ENCODE data around the gene UPP2. TPM values are rescaled to one million over a fixed set of nuclear protein-coding genes. Genes with fewer than 3 reads are reported as not detected.

UPP2 gene
- total RNA-seq, 1 experiment from 2014 or later, result not detected

DNA sequence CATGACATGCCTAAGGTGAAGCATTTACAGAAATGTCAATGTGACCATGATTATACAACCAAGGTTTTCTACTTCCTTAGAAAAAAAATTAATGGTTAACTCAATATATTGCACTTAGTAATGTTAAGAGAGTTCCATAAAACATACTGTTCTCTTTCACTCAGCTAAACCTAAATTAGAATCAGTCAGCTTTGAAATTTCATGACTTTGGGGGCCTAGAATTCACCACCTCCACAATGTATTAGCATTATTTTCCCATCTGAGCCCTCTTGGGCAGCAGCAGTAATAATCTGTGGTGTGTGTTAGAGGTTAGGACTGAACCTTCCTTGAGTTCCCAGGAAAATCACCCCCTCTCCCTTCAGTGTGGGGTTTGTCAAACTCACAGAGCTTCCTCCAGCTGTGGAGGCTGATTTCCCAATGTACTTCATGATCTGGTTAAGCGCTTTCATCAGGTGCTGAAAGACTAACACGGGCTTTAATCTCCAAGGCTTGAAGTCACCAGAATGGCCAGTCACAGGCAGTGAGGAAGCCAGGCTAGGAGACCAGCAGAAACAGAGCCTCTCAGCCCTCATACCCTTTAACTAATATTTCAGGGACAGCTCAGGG, 7.1 kb upstream of the UPP2 start:
- no peaks in the 10 kb centered on the region for H3K9me3 ChIP-seq (ENCODE audit: low read depth, low read length, poor library complexity, severe bottlenecking)
- TF ChIP-seq, protein P1, sequence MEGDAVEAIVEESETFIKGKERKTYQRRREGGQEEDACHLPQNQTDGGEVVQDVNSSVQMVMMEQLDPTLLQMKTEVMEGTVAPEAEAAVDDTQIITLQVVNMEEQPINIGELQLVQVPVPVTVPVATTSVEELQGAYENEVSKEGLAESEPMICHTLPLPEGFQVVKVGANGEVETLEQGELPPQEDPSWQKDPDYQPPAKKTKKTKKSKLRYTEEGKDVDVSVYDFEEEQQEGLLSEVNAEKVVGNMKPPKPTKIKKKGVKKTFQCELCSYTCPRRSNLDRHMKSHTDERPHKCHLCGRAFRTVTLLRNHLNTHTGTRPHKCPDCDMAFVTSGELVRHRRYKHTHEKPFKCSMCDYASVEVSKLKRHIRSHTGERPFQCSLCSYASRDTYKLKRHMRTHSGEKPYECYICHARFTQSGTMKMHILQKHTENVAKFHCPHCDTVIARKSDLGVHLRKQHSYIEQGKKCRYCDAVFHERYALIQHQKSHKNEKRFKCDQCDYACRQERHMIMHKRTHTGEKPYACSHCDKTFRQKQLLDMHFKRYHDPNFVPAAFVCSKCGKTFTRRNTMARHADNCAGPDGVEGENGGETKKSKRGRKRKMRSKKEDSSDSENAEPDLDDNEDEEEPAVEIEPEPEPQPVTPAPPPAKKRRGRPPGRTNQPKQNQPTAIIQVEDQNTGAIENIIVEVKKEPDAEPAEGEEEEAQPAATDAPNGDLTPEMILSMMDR (conservative IDR thresholded peaks at IDR 0.05; ENCODE audit: low read depth, low read length), result no peak
- no peaks in the 10 kb centered on the region for H3K27me3 ChIP-seq (replicated peaks; ENCODE audit: insufficient read depth, low read depth, low read length, poor library complexity)
- ChIA-PET CTCF (no interaction called here), POLR2A (ENCODE audit: low non-redundant PET) (no interaction called here)
- no peak for DNase-seq (ENCODE audit: low spot score)
- H3K4me3 ChIP-seq (ENCODE audit: low read depth, low read length, poor library complexity, severe bottlenecking), result no peak overlapping the region
- intact Hi-C loops (cut with micrococcal nuclease; ENCODE audit: unreplicated experiment), result no loop called here
- H3K4me1 ChIP-seq (ENCODE audit: insufficient read depth, low read length, poor library complexity, severe bottlenecking), result no peaks in the 10 kb centered on the region
- H3K27ac ChIP-seq (ENCODE audit: low read depth, low read length, poor library complexity, severe bottlenecking), result no peak overlapping the region
- no peaks in the 10 kb centered on the region for H3K36me3 ChIP-seq (ENCODE audit: insufficient read depth, low read length, poor library complexity, severe bottlenecking)
- no TSS peak for BruUV-seq (replicated peaks)

GRCh38 chr2:158095269-158095668, 6.4 kb upstream of the UPP2 start:
- H3K27ac ChIP-seq (ENCODE audit: low read depth, low read length, poor library complexity, severe bottlenecking), result no peak overlapping the region
- intact Hi-C loops (cut with micrococcal nuclease; ENCODE audit: unreplicated experiment), result no loop called here
- ChIA-PET POLR2A (ENCODE audit: low non-redundant PET) (no interaction called here), CTCF (no interaction called here)
- H3K36me3 ChIP-seq (ENCODE audit: insufficient read depth, low read length, poor library complexity, severe bottlenecking), result no peaks in the 10 kb centered on the region
- no peak for DNase-seq (ENCODE audit: low spot score)
- no peak for TF ChIP-seq EZH2 (IDR thresholded peaks at IDR 0.05; ENCODE audit: borderline replicate concordance, low read depth, low read length, poor library complexity, severe bottlenecking)
- TF ChIP-seq, protein P1 (conservative IDR thresholded peaks at IDR 0.05; ENCODE audit: low read depth, low read length), result no peak
- BruUV-seq (replicated peaks), result no TSS peak
- no peaks in the 10 kb centered on the region for H3K27me3 ChIP-seq (replicated peaks; ENCODE audit: insufficient read depth, low read depth, low read length, poor library complexity)
- H3K9me3 ChIP-seq (ENCODE audit: low read depth, low read length, poor library complexity, severe bottlenecking), result no peaks in the 10 kb centered on the region
- no peaks in the 10 kb centered on the region for H3K4me1 ChIP-seq (ENCODE audit: insufficient read depth, low read length, poor library complexity, severe bottlenecking)
- H3K4me3 ChIP-seq (ENCODE audit: low read depth, low read length, poor library complexity, severe bottlenecking), result no peak overlapping the region

GRCh38 chr2:158095912-158096311, 5.8 kb upstream of the UPP2 start:
- no peaks in the 10 kb centered on the region for H3K36me3 ChIP-seq (ENCODE audit: insufficient read depth, low read length, poor library complexity, severe bottlenecking)
- ChIA-PET POLR2A (ENCODE audit: low non-redundant PET) (no interaction called here), CTCF (no interaction called here)
- intact Hi-C loops (cut with micrococcal nuclease; ENCODE audit: unreplicated experiment), result no loop called here
- no peaks in the 10 kb centered on the region for H3K9me3 ChIP-seq (ENCODE audit: low read depth, low read length, poor library complexity, severe bottlenecking)
- no peak overlapping the region for H3K27ac ChIP-seq (ENCODE audit: low read depth, low read length, poor library complexity, severe bottlenecking)
- TF ChIP-seq, protein P1 (conservative IDR thresholded peaks at IDR 0.05; ENCODE audit: low read depth, low read length), result no peak
- TF ChIP-seq EZH2 (IDR thresholded peaks at IDR 0.05; ENCODE audit: borderline replicate concordance, low read depth, low read length, poor library complexity, severe bottlenecking), result no peak
- no peak overlapping the region for H3K4me3 ChIP-seq (ENCODE audit: low read depth, low read length, poor library complexity, severe bottlenecking)
- H3K4me1 ChIP-seq (ENCODE audit: insufficient read depth, low read length, poor library complexity, severe bottlenecking), result no peaks in the 10 kb centered on the region
- no TSS peak for BruUV-seq (replicated peaks)
- H3K27me3 ChIP-seq (replicated peaks; ENCODE audit: insufficient read depth, low read depth, low read length, poor library complexity), result no peaks in the 10 kb centered on the region
- DNase-seq (ENCODE audit: low spot score), result no peak

Measured in A673 (cell line).